ENCODE results near the gene TBRG4. TPM values are rescaled to one million over a fixed set of nuclear protein-coding genes. Genes with fewer than 3 reads are reported as not detected.

Gene TBRG4
- total and polyA plus RNA-seq, 2 donors (not counting 3 experiments of a cell fraction or from before 2014, with no cell fraction given), result 43.7 to 56.7 TPM

DNA sequence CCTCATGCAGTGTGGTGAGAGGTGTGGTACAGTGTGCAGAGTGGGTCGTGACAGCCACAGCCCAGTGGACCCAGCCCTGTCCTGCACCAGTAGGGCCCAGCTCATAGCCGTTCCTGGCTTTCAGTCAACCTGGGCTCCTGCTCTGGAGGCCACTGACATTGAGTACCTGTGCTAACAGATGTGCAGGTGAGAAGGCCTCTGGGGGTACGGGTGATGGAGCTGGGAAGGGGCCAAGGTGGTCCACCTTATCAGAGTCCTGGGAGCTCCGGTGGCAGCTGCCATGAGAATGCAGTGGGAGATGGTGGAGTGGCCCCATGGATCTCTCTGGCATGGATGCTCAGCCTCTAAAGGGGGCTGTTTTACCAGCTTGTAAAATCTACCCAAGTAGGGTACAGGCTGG, 6.1 kb upstream of the TBRG4 start:
- H3K79me2 ChIP-seq (ENCODE audit: control insufficient read depth, insufficient read depth, low read length), result no peaks in the 10 kb centered on the region
- dilution Hi-C loops (cut with MboI; ENCODE audit: extremely low pct_ligation_motif_present, low sequenced_read_pairs) (no loop called here), intact Hi-C loops (cut with micrococcal nuclease) (no loop called here)
- FAIRE-seq (no peak), DNase-seq (ENCODE audit: low read depth, low spot score) (no peak)
- no peak overlapping the region for H2AFZ ChIP-seq (ENCODE audit: low read depth, low read length)
- peaks cover 19 to 29% of the 10 kb centered on the region in 2 experiments for H3K27me3 ChIP-seq (ENCODE audit: control insufficient read depth in 2 of 2, insufficient read depth in 2 of 2, low read length in 2 of 2)
- BruUV-seq (replicated peaks), result no TSS peak
- H3K9me3 ChIP-seq (replicated peaks; ENCODE audit: control insufficient read depth, insufficient read depth, low read length), result no peaks in the 10 kb centered on the region
- ChIA-PET CTCF (interaction anchor here (1.7 kb wide), 1 partner anchor 19 kb away, joined by 4 read pairs; no protein-coding TSS in a partner anchor), POLR2A (no interaction called here)
- H3K4me3 ChIP-seq (replicated peaks in 1 of 3; ENCODE audit: insufficient read depth in 1 of 3, low read depth in 1 of 3, low read length in 3 of 3), result no peak overlapping the region
- no peak overlapping the region for H3K4me2 ChIP-seq (ENCODE audit: insufficient read depth, low read length)
- H3K9ac ChIP-seq (replicated peaks; ENCODE audit: extremely low read depth, insufficient read depth, low read length), result no peak overlapping the region
- no peaks in the 10 kb centered on the region for H3K36me3 ChIP-seq (ENCODE audit: control insufficient read depth in 2 of 2, extremely low read depth in 1 of 2, insufficient read depth in 2 of 2, low read length in 2 of 2)
- no peaks in the 10 kb centered on the region for H3K9me1 ChIP-seq (replicated peaks; ENCODE audit: control insufficient read depth, extremely low read depth, insufficient read depth, low read length)
- H4K20me1 ChIP-seq (replicated peaks; ENCODE audit: control insufficient read depth, extremely low read depth, insufficient read depth, low read length), result no peaks in the 10 kb centered on the region
- no peak overlapping the region for H3K27ac ChIP-seq (ENCODE audit: insufficient read depth, low read depth, low read length)
- no peaks in the 10 kb centered on the region for H3K4me1 ChIP-seq (ENCODE audit: control insufficient read depth, extremely low read depth, insufficient read depth, low read length)
- TF ChIP-seq EZH2 (IDR thresholded peaks at IDR 0.05; ENCODE audit: borderline replicate concordance, low read depth, low read length, severe bottlenecking) (no peak), GATA2 (IDR thresholded peaks at IDR 0.05; ENCODE audit: insufficient read depth, insufficient read length, low read depth, low read length) (no peak), CTCF (IDR thresholded peaks at IDR 0.05; ENCODE audit: extremely low read depth in 1 of 2, insufficient read depth in 1 of 2, low read depth in 1 of 2, low read length in 2 of 2) (no peak), POLR2AphosphoS5 (IDR thresholded peaks at IDR 0.05; ENCODE audit: insufficient read depth, low read depth, low read length) (no peak), POLR2A (IDR thresholded peaks at IDR 0.05; ENCODE audit: low read depth, low read length) (no peak), JUN (IDR thresholded peaks at IDR 0.05; ENCODE audit: borderline replicate concordance, insufficient read depth, insufficient read length, low read depth) (no peak), FOS (IDR thresholded peaks at IDR 0.05; ENCODE audit: borderline replicate concordance, insufficient read depth, low read length) (no peak), MYC (IDR thresholded peaks at IDR 0.05; ENCODE audit: low read depth, low read length) (no peak)
- TF ChIP-seq, protein P1, sequence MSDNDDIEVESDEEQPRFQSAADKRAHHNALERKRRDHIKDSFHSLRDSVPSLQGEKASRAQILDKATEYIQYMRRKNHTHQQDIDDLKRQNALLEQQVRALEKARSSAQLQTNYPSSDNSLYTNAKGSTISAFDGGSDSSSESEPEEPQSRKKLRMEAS (IDR thresholded peaks at IDR 0.05; ENCODE audit: insufficient read depth, insufficient read length), result no peak
